Skeletal muscle cell (primary cell): ENCODE measurements around the gene MDK.
A peak's percentile ranks its signal among the peaks of the same experiment; 100 is the strongest.
"Not testable (repeated sequence)": the region's sequence is repeated elsewhere in the genome, so short reads cannot be mapped to it uniquely, and the experiment has no call there.

ENCODE experiments used
- DNase-seq: peaks from one replicate; pipeline ENCODE4 v3.0.0-alpha.2; 2010; ENCODE audit warnings: low read depth
- H3K4me3 ChIP-seq: 2 replicates; pipeline ENCODE4 v1.5.1; 2011; ENCODE audit warnings: low read depth, mild to moderate bottlenecking, control low read depth, low read length, moderate library complexity

The MDK gene

GRCh38 chr11:46379482-46380293 is 1.8 kb upstream of the MDK start:
- DNase-seq, H3K4me3 ChIP-seq: not testable (repeated sequence)

DNA sequence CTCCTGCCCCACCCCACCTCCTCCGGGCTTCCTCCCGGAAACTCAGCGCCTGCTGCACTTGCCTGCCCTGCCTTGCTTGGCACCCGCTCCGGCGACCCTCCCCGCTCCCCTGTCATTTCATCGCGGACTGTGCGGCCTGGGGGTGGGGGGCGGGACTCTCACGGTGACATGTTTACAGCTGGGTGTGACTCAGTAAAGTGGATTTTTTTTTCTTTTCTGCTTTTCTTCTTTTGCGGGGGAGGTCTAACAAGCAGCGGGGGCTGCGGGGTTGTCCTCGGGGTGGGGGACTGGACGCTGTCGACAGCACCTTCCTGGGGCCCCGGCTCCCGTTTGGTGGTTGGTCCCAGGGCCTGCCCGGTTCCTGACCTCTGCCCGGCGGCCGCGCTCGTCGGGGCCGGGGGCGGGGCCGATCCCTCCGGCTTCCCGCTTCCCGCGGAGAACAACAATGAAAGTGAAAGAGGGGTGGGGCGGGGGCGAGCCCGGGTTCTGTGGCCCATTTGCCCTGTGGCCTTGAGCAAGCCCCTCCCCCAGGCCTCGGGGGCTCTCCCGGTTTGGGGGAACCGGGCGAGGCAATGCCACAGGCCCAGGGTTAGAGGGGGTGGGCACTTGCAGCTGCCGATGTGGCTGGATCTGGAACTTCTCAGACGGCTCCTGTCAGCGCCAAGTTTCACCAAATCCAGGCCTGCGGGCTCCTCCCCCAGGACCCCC is 975 bp upstream of the MDK start:
- H3K4me3 ChIP-seq, result peak overlapping the region; percentile 52
- no peak for DNase-seq

DNA sequence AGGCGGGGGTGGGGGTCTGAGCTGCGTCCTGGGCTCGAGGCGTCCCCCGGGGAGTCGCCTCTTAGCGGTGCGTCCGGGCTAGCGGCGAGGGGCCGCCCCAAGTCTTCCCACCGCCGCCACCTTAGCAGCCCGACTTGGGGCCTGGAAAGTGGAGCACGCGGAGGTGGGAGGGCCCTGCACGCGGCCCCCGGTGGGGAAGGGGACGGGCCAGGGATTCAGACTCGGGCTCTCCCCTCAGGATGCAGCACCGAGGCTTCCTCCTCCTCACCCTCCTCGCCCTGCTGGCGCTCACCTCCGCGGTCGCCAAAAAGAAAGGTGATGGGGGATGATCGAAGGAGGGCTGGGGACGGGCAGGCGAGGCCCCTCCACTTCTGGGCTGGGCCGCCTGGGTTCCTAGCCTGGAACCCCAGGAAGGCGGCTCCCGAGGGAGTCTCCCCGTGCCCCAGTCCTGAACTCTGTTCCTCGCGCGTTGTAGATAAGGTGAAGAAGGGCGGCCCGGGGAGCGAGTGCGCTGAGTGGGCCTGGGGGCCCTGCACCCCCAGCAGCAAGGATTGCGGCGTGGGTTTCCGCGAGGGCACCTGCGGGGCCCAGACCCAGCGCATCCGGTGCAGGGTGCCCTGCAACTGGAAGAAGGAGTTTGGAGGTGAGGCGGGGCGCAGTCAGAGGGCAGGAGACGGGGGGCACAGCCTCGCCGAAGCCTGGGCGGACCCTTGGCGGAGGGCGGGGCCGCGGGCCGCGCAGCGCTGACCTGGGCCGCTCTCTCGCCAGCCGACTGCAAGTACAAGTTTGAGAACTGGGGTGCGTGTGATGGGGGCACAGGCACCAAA is 563 bp downstream of the MDK start:
- peak overlapping the region; percentile 64 for H3K4me3 ChIP-seq
- DNase-seq, result no peak

GRCh38 chr11:46382646-46383403 is 1.4 kb downstream of the MDK start:
- DNase-seq, result no peak
- peak overlapping the region; percentile 64 for H3K4me3 ChIP-seq

GRCh38 chr11:46383404-46383758 is 1.9 kb downstream of the MDK start:
- no peak for DNase-seq
- H3K4me3 ChIP-seq, result no peak overlapping the region

DNA sequence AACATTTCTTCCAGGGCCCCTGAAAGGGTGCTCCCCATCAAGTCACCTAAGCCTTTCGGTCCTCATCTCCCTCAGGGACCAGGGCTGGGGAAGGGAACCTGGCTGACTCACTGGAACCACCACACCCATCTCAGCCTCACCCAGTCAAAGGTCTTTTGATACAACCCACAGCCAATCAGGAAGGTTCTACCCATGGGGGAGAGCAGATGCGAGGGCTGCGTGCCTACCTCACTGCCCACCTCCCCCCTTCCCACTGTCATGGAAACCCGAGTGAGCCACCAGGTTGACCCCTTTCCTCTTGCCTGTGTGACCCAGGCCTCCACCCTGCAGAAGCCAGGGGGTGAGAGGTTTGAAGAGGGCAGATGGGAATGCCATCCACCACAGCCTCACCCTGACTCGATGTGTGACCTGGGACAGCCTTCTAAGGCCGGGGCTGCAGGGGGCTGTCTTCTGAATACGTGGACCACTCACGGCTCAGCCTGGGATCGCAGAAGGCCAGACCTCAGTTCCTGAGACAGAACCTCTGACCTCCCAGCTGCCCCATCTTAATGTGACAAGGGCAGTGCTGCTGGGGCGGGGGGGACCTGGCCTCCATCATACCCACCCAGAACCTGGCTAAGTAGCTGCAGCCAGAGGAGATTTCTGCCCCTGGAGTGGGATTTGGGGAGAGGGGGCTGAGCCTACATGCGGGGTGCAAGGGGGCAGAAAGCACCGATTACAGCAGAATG is 2.7 kb downstream of the MDK start:
- no peak for DNase-seq
- no peak overlapping the region for H3K4me3 ChIP-seq

- no peak overlapping the region for H3K4me3 ChIP-seq
- DNase-seq, result no peak
Observed at GRCh38 chr11:46385169-46386004, 3.9 kb downstream of the MDK start.

DNA sequence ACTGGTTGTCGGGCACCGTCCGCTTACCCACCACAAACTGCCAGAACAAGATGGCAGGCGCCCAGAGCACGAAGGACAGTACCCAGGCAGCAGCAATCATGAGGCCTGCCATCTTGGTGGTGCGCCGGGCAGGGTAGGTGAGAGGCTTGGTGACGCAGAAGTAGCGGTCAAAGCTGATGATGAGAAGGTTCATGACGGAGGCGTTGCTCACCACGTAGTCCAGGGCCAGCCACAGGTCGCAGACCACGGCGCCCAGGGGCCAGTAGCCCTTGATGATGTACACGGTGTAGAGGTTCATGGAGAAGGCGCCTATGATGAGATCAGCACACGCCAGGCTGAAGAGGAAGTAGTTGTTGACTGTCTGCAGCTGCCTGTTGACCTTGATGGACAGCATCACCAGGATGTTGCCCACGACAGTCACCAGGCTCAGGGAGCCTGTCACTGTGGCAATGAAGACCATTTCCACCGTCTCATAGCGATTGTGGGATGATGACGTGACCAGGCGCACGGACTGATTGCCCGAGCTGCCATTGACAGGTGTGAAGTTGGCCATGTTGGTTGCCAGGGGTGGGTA is 4.6 kb downstream of the MDK start:
- H3K4me3 ChIP-seq, result no peak overlapping the region
- no peak for DNase-seq

DNA sequence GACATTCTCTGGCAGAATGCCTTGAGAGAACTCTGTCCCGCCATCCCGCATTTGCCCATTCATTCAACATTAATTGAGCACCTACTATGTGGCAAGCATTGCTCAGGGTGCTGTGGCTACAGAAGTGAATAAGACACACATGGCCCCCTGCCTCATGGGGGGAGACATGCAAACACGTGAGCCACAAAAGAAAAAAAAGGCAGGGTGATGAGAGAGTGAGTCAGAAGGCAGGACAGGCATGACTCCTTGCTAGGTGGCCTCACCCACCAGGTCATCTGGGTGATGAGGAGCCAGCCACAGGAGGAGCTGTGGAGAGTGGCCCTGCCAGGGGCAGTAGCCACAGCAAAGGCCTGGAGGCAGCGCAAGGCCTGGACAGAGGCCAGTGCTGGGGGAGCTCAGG is 5.2 kb downstream of the MDK start:
- H3K4me3 ChIP-seq, result no peak overlapping the region
- DNase-seq, result no peak

DNA sequence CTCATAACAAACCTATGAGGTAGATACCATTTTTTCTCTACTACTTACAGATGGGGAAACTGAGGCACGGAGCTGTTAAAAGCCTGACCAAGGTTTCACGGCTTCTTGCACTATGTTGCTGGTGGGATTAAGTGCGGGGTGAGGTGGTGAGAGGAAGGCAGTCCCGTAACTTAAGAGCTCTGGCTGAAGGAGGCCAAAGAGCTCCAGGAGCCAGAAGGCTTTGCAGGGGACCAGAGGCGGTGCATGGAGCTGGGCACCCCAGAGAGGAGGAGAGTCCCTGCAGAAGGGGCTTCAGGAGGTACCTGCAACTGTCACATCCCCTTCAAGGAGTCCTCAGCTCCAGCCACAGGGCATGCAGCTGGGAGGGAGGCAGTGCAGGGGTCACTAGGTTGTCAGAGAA is 6.0 kb downstream of the MDK start:
- H3K4me3 ChIP-seq, result no peak overlapping the region
- no peak for DNase-seq

DNA sequence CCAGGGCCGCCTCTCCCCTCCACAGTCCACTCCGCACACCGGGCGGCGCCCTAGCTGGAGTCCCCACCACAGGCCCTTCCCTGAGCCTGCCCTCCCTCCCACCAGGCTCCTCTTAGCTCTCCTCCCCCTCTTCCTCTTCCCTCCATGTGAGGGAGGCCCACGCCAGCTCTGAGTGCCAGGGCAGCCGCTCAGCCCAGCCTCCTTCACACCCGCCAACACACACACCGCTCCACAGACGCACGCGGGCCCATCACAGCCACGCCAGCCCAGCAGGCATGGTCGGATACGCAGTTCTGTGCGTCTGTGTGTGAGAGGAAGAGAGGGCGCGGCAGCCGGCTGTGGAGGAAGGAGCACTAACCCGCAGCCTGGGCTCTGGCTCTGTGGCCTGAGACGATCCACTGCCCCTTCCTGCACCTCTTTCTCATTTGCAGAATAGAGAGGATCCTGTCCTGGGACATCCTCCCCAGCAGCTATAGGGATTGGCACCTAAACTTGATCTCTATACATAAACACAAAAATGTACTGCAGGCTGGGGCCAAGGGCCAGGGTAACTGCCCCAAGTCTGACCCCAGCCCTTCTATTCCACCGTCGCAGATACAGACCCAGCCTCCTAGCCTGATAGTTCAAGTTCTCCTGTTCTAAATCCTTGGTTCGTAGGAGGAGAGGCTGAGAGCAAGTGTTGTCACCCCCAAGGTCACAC is 6.6 kb downstream of the MDK start:
- no peak for DNase-seq
- no peak overlapping the region for H3K4me3 ChIP-seq

GRCh38 chr11:46388619-46389449 is 7.4 kb downstream of the MDK start:
- DNase-seq, result no peak
- H3K4me3 ChIP-seq, result peak overlapping the region; percentile 55

- no peak for DNase-seq
- H3K4me3 ChIP-seq, result peak overlapping the region; percentile 55
Observed at GRCh38 chr11:46389450-46390330, 8.2 kb downstream of the MDK start.

DNA sequence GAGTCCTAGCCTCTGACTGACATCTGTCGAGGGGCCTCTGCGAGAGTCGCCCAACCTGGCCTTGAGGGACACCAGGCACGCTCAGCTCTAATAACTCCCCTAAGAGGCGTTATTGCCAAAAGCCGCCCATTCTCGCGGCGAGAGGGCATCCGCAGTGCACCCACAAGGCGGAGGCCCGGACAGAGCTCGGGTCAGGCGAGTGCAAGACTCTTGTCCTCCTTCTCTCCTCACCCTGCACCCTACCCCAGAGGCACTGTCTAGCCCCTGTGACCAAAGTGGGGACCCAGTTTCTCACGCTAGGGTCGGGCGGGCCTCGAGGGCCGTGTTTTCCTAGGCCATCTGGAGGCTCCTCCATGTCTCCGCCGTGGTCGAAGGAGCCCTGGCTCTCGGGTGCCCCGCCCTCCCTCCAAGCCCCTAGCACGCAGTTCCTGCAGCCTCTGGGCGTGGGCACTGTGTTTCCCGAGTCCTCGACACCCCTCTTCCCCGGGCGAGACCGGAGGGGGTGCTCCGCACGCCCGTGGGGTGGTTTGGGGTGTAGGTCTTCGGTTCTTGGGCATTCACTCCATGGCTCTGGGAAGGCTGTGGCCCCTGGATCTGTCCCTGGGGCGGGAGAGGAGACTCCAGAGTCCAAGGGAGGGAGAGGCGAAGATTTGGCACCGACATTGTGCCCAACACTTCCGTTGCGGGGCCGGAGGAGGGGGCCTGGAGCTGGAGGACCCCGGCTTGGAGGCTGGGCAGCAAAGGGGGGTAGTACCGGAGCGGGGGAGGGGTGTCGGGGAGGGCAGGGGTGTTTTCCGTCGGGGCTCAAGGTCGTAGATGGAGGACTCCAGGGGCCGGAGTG is 9.1 kb downstream of the MDK start:
- H3K4me3 ChIP-seq, result no peak overlapping the region
- no peak for DNase-seq

GRCh38 chr11:46391186-46391577 is 9.7 kb downstream of the MDK start:
- no peak for DNase-seq
- peak overlapping the region; percentile 53 for H3K4me3 ChIP-seq
